Activated naive CD4-positive, alpha-beta T cell treated with anti-CD3 and anti-CD28 coated beads for 36 hours (primary cell): Measurements from ENCODE around the gene PCLAF. TPM values are rescaled to one million over a fixed set of nuclear protein-coding genes. Genes with fewer than 3 reads are reported as not detected.
A peak's percentile ranks its signal among the peaks of the same experiment; 100 is the strongest.
"Not testable (repeated sequence)": the region's sequence is repeated elsewhere in the genome, so short reads cannot be mapped to it uniquely, and the experiment has no call there.

Experiments
- CTCF ChIA-PET: fragments of 350-600 bp; sonication (Branson Sonifier 250); formaldehyde crosslinking; loops from one replicate; lab custom pipeline; 2021; ENCODE audit warnings: antibody characterized with exemption; lab: Charles Lee
- DNase-seq: peaks from one replicate; pipeline ENCODE4 v3.0.0-alpha.2; 2020
- H3K27ac Mint-ChIP-seq: one replicate; pipeline ENCODE4 v1.8.0; 2021; ENCODE audit warnings: mild to moderate bottlenecking, mixed read lengths
- H3K27me3 Mint-ChIP-seq: one replicate; pipeline ENCODE4 v1.8.0; 2021; ENCODE audit warnings: low read depth, mixed read lengths
- H3K36me3 Mint-ChIP-seq: one replicate; pipeline ENCODE4 v1.8.0; 2021; ENCODE audit warnings: low read depth, mixed read lengths
- H3K4me1 Mint-ChIP-seq: one replicate; pipeline ENCODE4 v1.8.0; 2021; ENCODE audit warnings: low read depth, mixed read lengths
- H3K4me3 Mint-ChIP-seq: one replicate; pipeline ENCODE4 v1.8.0; 2021; ENCODE audit warnings: mild to moderate bottlenecking, moderate library complexity, mixed read lengths
- H3K9me3 Mint-ChIP-seq: one replicate; pipeline ENCODE4 v1.8.0; 2021; ENCODE audit warnings: mixed read lengths
- intact Hi-C: fragments of 100-400 bp; cut with micrococcal nuclease; formaldehyde crosslinking; loops from one replicate; pipeline ENCODE4 v1.15.1; 2023
- total RNA-seq, 2 experiments: library from RNA; stranded (reverse); gene quantifications; one replicate each; pipeline ENCODE4 v1.2.3, GENCODE V29; 2021

Gene PCLAF
- total RNA-seq, 2 experiments from 2014 or later: 117 to 118 TPM

DNA sequence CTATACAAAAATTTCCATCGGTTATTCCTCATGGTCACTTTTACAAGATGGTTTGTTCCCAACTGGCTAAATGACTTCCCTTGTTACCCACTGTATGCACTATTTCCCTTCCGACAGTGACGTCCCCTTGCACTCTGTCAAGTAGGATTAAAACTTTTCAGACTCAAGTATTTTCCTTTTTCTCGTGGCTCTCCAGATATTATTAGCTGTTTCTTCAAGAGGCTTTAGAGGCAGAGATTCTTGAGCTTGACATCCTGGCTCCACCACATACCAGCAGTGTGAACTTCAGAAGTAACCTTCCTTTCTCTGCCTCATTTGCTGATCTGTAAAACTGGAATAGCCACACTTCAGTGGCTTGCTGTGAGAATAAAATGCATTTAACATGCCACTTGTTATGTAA, 39.3 kb downstream of the PCLAF start:
- intact Hi-C loops: no loop called here
- CTCF ChIA-PET: interaction anchor here (0.7 kb wide), 1 partner anchor 50 kb away, joined by 3 read pairs; no protein-coding TSS in a partner anchor

DNA sequence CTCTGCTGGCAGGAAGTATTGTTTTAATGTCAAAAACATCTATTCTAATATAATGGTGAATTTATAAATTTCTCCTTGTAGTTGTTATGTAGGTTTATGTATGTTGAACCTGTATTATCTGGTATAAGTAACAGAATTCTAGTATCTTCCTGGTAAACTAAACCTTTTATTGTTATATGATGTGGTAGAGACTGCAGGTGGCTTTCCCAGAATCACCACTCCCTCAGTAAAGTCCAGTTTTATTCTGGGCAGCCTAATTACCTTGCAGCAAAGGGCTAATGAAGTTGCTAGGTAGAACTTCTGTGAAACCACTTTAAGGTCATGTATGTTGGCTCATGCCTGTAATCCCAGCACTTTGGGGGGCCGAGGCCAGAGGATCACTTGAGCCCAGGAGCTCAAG, 40.9 kb downstream of the PCLAF start:
- H3K9me3 Mint-ChIP-seq: no peaks in the 10 kb centered on the region
- intact Hi-C loops: no loop called here
- no peak overlapping the region for H3K27ac Mint-ChIP-seq
- H3K4me3 Mint-ChIP-seq: no peak overlapping the region
- CTCF ChIA-PET: no interaction called here
- no peak for DNase-seq
- H3K27me3 Mint-ChIP-seq: no peaks in the 10 kb centered on the region
- peaks cover 21% of the 10 kb centered on the region for H3K4me1 Mint-ChIP-seq
- H3K36me3 Mint-ChIP-seq: no peaks in the 10 kb centered on the region

More for the DNA sequence above, 39.3 kb downstream of the PCLAF start:
- H3K4me3 Mint-ChIP-seq: no peak overlapping the region
- H3K27ac Mint-ChIP-seq: no peak overlapping the region
- peaks cover 14% of the 10 kb centered on the region for H3K4me1 Mint-ChIP-seq
- no peak for DNase-seq
- H3K36me3 Mint-ChIP-seq: no peaks in the 10 kb centered on the region
- no peaks in the 10 kb centered on the region for H3K27me3 Mint-ChIP-seq
- H3K9me3 Mint-ChIP-seq: no peaks in the 10 kb centered on the region

DNA sequence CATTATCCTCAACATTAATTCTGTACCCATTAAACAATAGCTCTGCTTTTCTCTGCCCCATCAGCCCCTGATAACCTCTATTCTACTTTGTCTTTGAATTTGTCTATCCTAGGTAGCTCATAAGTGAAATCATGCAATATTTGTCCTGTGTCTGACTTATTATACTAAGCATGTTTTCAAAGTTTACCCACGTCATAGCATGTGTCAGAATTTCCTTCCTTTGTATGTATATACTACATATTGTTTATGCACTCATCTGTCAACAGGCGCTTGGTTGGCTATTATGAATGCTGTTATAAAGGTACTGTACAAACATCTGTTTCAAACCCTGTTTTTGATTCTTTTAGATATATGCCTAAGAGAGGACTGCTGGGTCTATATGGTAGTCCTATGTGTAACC, 43.5 kb downstream of the PCLAF start:
- Mint-ChIP-seq H3K27ac (no peak overlapping the region), H3K9me3 (no peaks in the 10 kb centered on the region), H3K4me1 (peaks cover 28% of the 10 kb centered on the region), H3K4me3 (no peak overlapping the region), H3K36me3 (peaks cover 3% of the 10 kb centered on the region), H3K27me3 (no peaks in the 10 kb centered on the region)
- no peak for DNase-seq
- CTCF ChIA-PET: interaction anchor here (0.5 kb wide), 1 partner anchor 249 kb away, joined by 3 read pairs; no protein-coding TSS in a partner anchor
- intact Hi-C loops: no loop called here

DNA sequence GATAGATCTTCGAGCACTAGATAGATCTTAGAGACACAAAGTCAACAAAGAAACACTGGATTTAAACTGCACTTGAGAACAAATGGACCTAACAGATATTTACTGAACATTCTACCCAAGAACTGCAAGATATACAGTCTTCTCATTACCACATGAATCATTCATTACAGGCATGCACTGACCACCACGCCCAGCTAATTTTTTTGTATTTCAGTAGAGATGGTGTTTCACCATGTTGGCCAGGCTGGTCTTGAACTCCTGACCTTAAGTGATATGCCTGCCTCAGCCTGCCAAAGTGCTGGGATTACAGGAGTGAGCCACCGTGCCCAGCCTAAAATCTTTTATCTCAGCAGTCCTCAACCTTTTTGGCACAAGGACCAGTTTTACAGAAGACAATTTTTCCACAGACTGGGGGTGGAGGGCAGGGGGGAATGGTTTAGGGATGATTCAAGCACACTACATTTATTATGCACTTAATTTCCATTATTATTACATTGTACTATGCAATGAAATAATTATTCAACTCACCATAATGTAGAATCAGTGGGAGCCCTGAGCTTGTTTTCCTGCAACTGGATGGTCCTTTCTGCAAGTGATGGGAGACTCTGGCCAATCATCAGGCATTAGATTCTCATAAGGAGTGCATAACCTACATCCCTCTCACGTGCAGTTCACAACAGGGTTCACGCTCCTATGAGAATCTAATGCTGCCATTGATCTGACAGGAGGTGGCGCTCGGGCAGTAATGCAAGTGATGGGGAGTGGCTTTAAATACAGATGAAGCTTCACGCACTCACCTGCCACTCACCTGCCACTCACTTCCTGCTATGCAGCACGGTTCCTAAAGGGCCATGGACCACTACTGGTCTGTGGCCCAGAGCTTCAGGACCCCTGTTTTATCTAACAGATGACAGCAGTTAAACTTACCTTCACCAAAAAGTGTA, 47.0 kb downstream of the PCLAF start:
- CTCF ChIA-PET: interaction anchor here (0.6 to 1.2 kb wide), 4 partner anchors 9 to 319 kb away, joined by 3 to 5 read pairs (median 4); no protein-coding TSS in a partner anchor
- H3K4me3 Mint-ChIP-seq: no peak overlapping the region
- intact Hi-C loops: no loop called here
- H3K4me1 Mint-ChIP-seq: peaks cover 28% of the 10 kb centered on the region
- H3K36me3 Mint-ChIP-seq: peaks cover 3% of the 10 kb centered on the region
- peak overlapping the region; percentile 58 for H3K27ac Mint-ChIP-seq
- H3K9me3 Mint-ChIP-seq: no peaks in the 10 kb centered on the region
- H3K27me3 Mint-ChIP-seq: no peaks in the 10 kb centered on the region
- DNase-seq: peak; percentile 60

DNA sequence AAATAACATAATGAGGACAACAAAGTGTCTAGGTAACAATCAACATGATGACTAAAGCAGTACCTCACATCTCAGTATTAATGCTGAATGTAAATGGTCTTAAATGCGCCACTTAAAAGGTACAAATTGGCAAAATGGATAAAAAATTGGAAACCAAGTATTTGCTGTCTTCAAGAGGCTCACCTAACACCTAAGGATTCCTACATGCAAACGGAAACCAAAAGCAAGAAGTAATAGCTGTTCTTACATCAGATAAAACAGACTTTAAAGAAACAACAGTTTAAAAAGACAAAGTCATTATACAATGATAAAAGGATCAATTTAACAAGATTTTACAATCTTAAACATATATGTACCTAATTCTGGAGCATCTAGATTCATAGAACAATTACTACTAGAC, 47.7 kb downstream of the PCLAF start:
- H3K4me3 Mint-ChIP-seq: no peak overlapping the region
- CTCF ChIA-PET: interaction anchor here (0.6 to 0.7 kb wide), 2 partner anchors 124 kb away, joined by 3 read pairs; no protein-coding TSS in a partner anchor
- peaks cover 3% of the 10 kb centered on the region for H3K36me3 Mint-ChIP-seq
- H3K9me3 Mint-ChIP-seq: no peaks in the 10 kb centered on the region
- peaks cover 28% of the 10 kb centered on the region for H3K4me1 Mint-ChIP-seq
- no peak for DNase-seq
- no peaks in the 10 kb centered on the region for H3K27me3 Mint-ChIP-seq
- intact Hi-C loops: no loop called here
- H3K27ac Mint-ChIP-seq: peak overlapping the region; percentile 0

DNA sequence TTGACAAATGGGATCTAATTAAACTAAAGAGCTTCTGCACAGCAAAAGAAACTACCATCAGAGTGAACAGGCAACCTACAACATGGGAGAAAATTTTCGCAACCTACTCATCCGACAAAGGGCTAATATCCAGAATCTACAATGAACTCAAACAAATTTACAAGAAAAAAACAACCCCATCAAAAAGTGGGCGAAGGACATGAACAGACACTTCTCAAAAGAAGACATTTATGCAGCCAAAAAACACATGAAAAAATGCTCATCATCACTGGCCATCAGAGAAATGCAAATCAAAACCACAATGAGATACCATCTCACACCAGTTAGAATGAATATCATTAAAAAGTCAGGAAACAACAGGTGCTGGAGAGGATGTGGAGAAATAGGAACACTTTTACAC, 49.6 kb downstream of the PCLAF start:
- CTCF ChIA-PET, H3K4me3 Mint-ChIP-seq, intact Hi-C loops, DNase-seq, H3K9me3 Mint-ChIP-seq, H3K27me3 Mint-ChIP-seq, H3K36me3 Mint-ChIP-seq, H3K27ac Mint-ChIP-seq: not testable (repeated sequence)
- H3K4me1 Mint-ChIP-seq: peaks cover 26% of the 10 kb centered on the region

DNA sequence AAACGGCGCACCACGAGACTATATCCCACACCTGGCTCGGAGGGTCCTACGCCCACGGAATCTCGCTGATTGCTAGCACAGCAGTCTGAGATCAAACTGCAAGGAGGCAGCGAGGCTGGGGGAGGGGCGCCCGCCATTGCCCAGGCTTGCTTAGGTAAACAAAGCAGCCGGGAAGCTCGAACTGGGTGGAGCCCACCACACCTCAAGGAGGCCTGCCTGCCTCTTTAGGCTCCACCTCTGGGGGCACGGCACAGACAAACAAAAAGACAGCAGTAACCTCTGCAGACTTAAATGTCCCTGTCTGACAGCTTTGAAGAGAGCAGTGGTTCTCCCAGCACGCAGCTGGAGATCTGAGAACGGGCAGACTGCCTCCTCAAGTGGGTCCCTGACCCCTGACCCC, 54.3 kb downstream of the PCLAF start:
- H3K27me3 Mint-ChIP-seq, H3K4me3 Mint-ChIP-seq, DNase-seq, H3K9me3 Mint-ChIP-seq, H3K36me3 Mint-ChIP-seq, H3K4me1 Mint-ChIP-seq, H3K27ac Mint-ChIP-seq, CTCF ChIA-PET, intact Hi-C loops: not testable (repeated sequence)

DNA sequence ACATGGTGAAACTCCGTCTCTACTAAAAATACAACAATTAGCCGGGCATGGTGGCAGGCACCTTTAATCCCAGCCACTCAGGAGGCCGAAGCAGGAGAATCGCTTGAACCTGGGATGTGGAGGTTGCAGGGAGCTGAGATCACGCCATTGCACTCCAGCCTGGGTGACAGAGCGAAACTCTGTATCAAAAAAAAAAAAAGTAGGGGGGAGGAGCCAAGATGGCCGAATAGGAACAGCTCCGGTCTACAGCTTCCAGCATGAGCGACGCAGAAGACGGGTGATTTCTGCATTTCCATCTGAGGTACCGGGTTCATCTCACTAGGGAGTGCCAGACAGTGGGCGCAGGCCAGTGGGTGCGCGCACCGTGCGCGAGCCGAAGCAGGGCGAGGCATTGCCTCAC, 54.8 kb downstream of the PCLAF start:
- H3K27ac Mint-ChIP-seq, intact Hi-C loops, H3K9me3 Mint-ChIP-seq, H3K27me3 Mint-ChIP-seq, H3K4me1 Mint-ChIP-seq, CTCF ChIA-PET, DNase-seq, H3K36me3 Mint-ChIP-seq, H3K4me3 Mint-ChIP-seq: not testable (repeated sequence)

DNA sequence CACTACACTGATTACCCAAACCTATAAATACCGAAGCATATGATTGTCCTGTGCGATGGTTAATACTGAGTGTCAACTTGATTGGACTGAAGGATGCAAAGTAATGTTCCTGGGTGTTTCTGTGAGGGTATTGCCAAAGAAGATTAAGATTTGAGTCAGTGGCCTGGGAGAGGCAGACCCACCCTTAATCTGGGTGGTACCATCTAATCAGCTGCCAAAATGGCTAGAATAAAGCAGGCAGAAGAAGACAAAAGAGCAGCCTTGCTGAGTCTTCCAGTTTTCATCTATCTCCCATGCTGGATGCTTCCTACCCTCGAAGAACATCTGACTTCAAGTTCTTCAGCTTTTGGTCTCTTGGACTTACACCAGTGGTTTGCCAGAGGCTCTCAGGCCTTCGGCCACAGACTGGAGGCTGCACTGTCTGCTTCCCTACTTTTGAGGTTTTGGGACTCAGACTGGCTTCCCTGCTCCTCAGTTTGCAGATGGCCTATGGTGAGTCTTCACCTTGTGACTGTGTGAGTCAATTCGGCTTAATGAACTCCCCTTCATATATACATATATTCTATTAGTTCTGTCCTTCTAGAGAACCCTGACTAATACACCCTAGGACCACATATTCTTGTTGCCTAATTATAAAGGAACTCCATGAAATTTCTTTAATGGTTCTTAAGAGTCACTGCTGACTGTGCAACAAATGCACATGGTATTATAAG, 56.9 kb downstream of the PCLAF start:
- H3K9me3 Mint-ChIP-seq: no peaks in the 10 kb centered on the region

DNA sequence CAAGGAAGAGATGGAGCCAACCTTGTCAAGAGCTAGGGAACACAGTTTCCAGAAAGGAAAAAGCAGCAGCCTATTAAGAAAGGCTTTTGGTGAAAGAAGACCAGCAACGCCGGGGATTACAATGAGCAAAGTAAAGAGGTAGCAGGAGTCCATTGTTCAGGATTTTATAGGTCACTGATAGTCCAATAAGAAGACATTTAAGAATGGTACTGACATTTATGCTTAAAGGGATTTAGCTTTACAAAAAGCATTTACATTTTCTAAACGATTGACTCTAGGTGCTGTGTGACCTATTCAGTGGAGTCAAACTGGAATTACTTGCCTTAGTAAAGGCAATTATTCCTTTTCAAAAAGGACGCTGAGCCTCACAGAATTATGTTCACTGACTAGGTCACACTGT, 66.0 kb downstream of the PCLAF start:
- CTCF ChIA-PET: no interaction called here
- Mint-ChIP-seq H3K9me3 (no peaks in the 10 kb centered on the region), H3K36me3 (peaks cover 2% of the 10 kb centered on the region), H3K27me3 (no peaks in the 10 kb centered on the region), H3K4me3 (no peak overlapping the region), H3K4me1 (peaks cover 2% of the 10 kb centered on the region), H3K27ac (no peak overlapping the region)
- intact Hi-C loops: no loop called here
- DNase-seq: no peak

More for the DNA sequence above, 56.9 kb downstream of the PCLAF start:
- H3K36me3 Mint-ChIP-seq: no peaks in the 10 kb centered on the region
- H3K27me3 Mint-ChIP-seq: no peaks in the 10 kb centered on the region
- H3K27ac Mint-ChIP-seq: no peak overlapping the region
- intact Hi-C loops: no loop called here
- no peak overlapping the region for H3K4me3 Mint-ChIP-seq
- no peak for DNase-seq
- CTCF ChIA-PET: no interaction called here
- H3K4me1 Mint-ChIP-seq: peaks cover 7% of the 10 kb centered on the region

DNA sequence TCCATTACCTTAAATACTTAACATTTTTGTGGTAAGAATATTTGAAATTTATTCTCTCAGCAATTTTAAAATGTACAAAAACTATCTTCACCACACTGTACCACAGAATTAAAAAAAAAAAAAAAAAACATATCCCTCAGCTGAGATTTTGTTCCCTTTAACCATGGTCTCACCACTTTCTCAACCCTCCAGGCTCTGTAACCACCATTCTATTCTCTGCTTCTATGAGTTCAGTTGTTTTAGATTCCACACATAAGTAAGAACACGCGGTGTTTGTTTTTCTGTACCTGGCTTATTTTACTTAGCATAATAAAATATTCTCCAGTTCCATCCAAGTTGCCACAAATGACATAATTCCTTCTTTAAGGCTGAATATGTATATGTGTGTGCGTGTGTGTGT, 66.8 kb downstream of the PCLAF start:
- no peak for DNase-seq
- CTCF ChIA-PET: no interaction called here
- Mint-ChIP-seq H3K27ac (no peak overlapping the region), H3K9me3 (no peaks in the 10 kb centered on the region), H3K4me1 (peaks cover 2% of the 10 kb centered on the region), H3K4me3 (no peak overlapping the region), H3K27me3 (no peaks in the 10 kb centered on the region), H3K36me3 (peaks cover 2% of the 10 kb centered on the region)
- intact Hi-C loops: no loop called here
